IPS-20b (cell line): ENCODE data around the gene EGLN3.
A peak's percentile ranks its signal among the peaks of the same experiment; 100 is the strongest.

ENCODE experiments used
- H3K27ac ChIP-seq: one replicate; pipeline ENCODE4 v1.5.1; 2013; ENCODE audit warnings: low read length
- H3K27me3 ChIP-seq: 2 replicates; pipeline ENCODE4 v1.6.1; 2013; ENCODE audit warnings: mild to moderate bottlenecking, low read length, inconsistent platforms; ENCODE audit not compliant: insufficient read depth
- H3K36me3 ChIP-seq: 2 replicates; pipeline ENCODE4 v1.6.1; 2013; ENCODE audit warnings: low read depth, mild to moderate bottlenecking, inconsistent platforms, low read length, moderate library complexity; ENCODE audit not compliant: insufficient read depth
- H3K4me1 ChIP-seq: 2 replicates; pipeline ENCODE4 v1.6.1; 2013; ENCODE audit warnings: mild to moderate bottlenecking, control low read depth, inconsistent platforms, low read length, moderate library complexity; ENCODE audit not compliant: insufficient read depth
- H3K4me3 ChIP-seq: 2 replicates; pipeline ENCODE4 v1.5.1; 2013; ENCODE audit warnings: mild to moderate bottlenecking, low read length, inconsistent platforms
- H3K9ac ChIP-seq: 2 replicates; pipeline ENCODE4 v1.6.1; 2013; ENCODE audit warnings: low read depth, mild to moderate bottlenecking, inconsistent platforms, low read length, moderate library complexity
- H3K9me3 ChIP-seq: 2 replicates; pipeline ENCODE4 v1.6.1; 2013; ENCODE audit warnings: mild to moderate bottlenecking, low read depth, low read length, inconsistent platforms; ENCODE audit not compliant: insufficient read depth

Gene EGLN3

DNA sequence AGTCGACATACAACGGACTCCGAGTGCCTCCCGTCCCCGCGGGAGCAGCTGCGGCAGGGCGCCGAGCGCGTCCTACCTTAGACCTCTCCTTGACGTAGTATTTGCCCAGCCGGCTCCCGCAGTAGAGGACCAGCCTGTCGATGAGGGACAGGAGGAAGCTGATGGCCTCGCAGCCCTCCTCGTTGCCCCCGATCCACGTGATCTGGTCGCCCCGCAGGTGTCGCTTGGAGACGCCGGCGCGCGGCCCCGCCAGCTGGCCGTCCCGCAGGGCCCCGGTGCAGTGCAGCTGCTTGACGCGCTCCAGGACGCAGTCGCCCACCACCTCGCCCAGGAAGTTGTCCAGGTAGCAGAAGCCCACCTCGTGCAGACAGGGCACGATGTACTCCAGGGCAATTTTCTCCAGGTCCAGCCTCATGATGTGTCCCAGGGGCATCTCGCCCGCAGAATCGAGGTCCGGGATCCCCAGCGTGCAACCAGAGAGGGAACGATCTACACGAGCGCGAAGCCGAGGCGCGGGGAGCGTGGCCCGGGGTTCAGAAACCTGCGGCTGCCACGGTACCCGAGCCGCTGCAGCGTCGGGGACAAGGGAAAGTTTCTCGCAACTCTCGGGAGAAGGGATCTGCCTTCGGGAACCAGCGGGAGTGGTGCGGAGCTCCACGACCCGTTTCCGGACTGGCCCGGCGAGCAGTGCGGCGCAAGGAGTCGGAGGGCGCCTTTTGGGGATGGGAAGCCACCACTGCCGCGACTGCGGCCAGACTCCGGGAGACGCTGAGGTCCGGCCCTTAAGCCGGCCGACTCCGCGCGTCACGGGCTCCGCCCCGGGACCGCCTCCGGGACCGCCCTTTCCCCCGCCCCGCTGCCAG is at the start of gene EGLN3:
TSS of gene EGLN3 (minus strand) at position 755 of the 863 bp plus-strand sequence. CDS start at position 433, 322 bp downstream.
- peaks cover 27% of the 10 kb centered on the region for H3K27me3 ChIP-seq
- H3K36me3 ChIP-seq, result no peaks in the 10 kb centered on the region
- H3K4me3 ChIP-seq, result peak within 1 kb of the TSS; percentile 74
- peak within 1 kb of the TSS; percentile 22 for H3K27ac ChIP-seq
- H3K4me1 ChIP-seq, result peaks cover 11% of the 10 kb centered on the region; the same call in 1 of the 2 replicates
- peak within 1 kb of the TSS; percentile 82 for H3K9ac ChIP-seq
- no peaks in the 10 kb centered on the region; the same call in 1 of the 2 replicates for H3K9me3 ChIP-seq

DNA sequence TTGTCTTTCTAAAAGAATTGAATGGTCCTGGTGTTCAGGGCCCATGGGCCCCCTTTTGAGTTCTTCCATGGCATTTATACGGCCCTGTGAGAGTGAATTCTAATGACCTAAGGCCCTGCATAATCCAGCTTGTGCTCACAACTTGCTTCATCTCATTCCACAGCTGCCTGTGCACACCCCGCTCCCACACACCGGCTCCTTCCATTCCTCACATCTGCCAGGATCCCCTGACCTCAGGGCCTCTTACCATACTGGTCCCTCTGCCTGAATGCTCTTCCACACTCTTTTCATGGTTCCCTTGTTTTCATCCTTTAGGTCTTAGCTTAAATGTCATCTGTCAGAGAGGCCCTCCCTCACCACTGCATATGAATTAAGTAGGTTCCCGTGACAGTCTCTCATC is 49.5 kb upstream of the EGLN3 start:
- Histone ChIP-seq H3K36me3 (no peaks in the 10 kb centered on the region), H3K9me3 (no peaks in the 10 kb centered on the region), H3K27ac (no peak overlapping the region), H3K4me1 (no peaks in the 10 kb centered on the region), H3K4me3 (no peak overlapping the region), H3K9ac (no peak overlapping the region), H3K27me3 (no peaks in the 10 kb centered on the region)

DNA sequence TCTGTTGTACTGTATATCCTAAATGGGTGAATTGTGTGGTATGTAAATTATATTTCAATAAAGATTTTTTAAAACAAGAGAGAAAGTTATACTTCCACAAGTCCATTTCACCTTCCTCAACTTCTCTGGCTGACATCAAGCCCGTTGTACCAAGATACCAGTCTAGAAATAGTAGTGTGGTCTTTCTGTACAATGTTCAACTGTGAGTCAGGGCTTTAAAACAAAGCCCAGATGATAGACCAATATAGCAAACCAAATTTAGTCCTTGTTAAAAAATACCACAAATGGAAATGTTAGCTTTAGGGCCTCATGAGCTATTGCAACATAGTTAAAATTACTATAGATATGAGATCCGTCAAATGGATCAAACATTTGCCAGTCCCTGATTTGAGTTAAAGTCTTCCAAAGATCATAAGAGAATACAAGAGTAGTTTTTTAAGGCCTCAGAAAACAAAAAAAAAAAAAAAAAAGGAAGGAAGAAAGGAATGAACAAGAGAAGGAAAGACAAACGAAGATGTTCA is 49.0 kb upstream of the EGLN3 start:
- Histone ChIP-seq H3K9me3 (no peaks in the 10 kb centered on the region), H3K27ac (no peak overlapping the region), H3K4me3 (no peak overlapping the region), H3K36me3 (no peaks in the 10 kb centered on the region), H3K9ac (no peak overlapping the region), H3K27me3 (no peaks in the 10 kb centered on the region), H3K4me1 (no peaks in the 10 kb centered on the region)

DNA sequence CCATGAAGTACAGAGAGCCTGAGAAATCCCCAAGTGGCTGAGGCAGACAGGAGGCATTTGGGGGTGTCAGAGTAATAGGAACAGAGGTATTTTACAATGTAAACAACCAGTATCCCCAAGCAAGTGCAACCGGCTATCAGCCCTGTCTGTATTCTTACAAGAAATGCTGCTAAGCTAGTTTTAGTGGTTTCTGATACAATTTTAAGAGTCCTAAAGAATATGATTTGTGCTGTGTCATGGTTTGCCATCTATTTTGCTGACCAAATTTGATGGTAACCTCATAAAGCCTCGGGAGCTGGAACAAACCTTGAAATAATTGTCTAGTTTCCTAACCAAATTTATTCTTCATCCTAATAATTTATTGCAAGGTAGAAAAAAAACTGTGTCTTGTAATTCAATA is 46.7 kb upstream of the EGLN3 start:
- H3K4me3 ChIP-seq, result no peak overlapping the region
- H3K4me1 ChIP-seq, result no peaks in the 10 kb centered on the region

GRCh38 chr14:33996462-33996861 is 45.6 kb upstream of the EGLN3 start:
- Histone ChIP-seq H3K27me3 (no peaks in the 10 kb centered on the region), H3K36me3 (no peaks in the 10 kb centered on the region), H3K9ac (no peak overlapping the region), H3K4me3 (no peak overlapping the region), H3K27ac (no peak overlapping the region), H3K9me3 (no peaks in the 10 kb centered on the region), H3K4me1 (no peaks in the 10 kb centered on the region)

More for the DNA sequence above, 46.7 kb upstream of the EGLN3 start:
- Histone ChIP-seq H3K36me3 (no peaks in the 10 kb centered on the region), H3K27ac (no peak overlapping the region), H3K27me3 (no peaks in the 10 kb centered on the region), H3K9me3 (no peaks in the 10 kb centered on the region), H3K9ac (no peak overlapping the region)

- H3K36me3 ChIP-seq, result no peaks in the 10 kb centered on the region
- H3K27me3 ChIP-seq, result no peaks in the 10 kb centered on the region
- H3K9me3 ChIP-seq, result no peaks in the 10 kb centered on the region
- no peak overlapping the region for H3K9ac ChIP-seq
- H3K4me1 ChIP-seq, result no peaks in the 10 kb centered on the region
- no peak overlapping the region for H3K4me3 ChIP-seq
- H3K27ac ChIP-seq, result no peak overlapping the region
Observed at GRCh38 chr14:33993246-33993645, 42.4 kb upstream of the EGLN3 start.

GRCh38 chr14:33992274-33993007 is 41.6 kb upstream of the EGLN3 start:
- no peak overlapping the region for H3K9ac ChIP-seq
- no peak overlapping the region for H3K4me3 ChIP-seq
- no peaks in the 10 kb centered on the region for H3K9me3 ChIP-seq
- no peak overlapping the region for H3K27ac ChIP-seq
- H3K4me1 ChIP-seq, result no peaks in the 10 kb centered on the region
- H3K36me3 ChIP-seq, result no peaks in the 10 kb centered on the region
- H3K27me3 ChIP-seq, result no peaks in the 10 kb centered on the region

- no peaks in the 10 kb centered on the region for H3K4me1 ChIP-seq
- no peak overlapping the region for H3K27ac ChIP-seq
- H3K27me3 ChIP-seq, result no peaks in the 10 kb centered on the region
- H3K36me3 ChIP-seq, result no peaks in the 10 kb centered on the region
- H3K4me3 ChIP-seq, result no peak overlapping the region
- H3K9me3 ChIP-seq, result 0 out of 2 replicates have a peak, but pooled peaks cover under 1% of the 10 kb centered on the region
- no peak overlapping the region for H3K9ac ChIP-seq
Observed at GRCh38 chr14:33990790-33991189, 39.9 kb upstream of the EGLN3 start.

- no peaks in the 10 kb centered on the region for H3K36me3 ChIP-seq
- H3K9ac ChIP-seq, result no peak overlapping the region
- no peaks in the 10 kb centered on the region for H3K27me3 ChIP-seq
- H3K4me3 ChIP-seq, result no peak overlapping the region
- H3K27ac ChIP-seq, result no peak overlapping the region
- no peaks in the 10 kb centered on the region for H3K4me1 ChIP-seq
- peaks cover 11% of the 10 kb centered on the region for H3K9me3 ChIP-seq
Observed at GRCh38 chr14:33987565-33988080, 36.7 kb upstream of the EGLN3 start.

DNA sequence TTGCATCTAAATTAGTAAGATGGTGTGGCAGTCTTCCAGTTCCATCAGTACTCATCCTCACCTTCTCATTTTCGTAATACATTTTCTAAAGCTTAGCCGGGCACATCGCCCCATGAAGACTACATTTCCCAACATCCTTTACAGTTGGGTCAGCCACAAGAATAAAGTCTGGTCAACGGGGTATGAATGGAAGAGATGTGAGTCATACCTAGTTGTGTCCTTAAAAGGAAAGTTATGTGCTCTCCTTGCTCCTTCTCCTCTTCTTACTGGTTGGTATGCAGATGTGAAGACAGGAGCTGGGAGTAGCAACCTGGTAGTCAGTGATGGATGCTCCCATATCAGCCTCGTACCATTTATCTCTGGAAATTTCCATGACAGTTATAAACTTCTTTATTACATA is 35.9 kb upstream of the EGLN3 start:
- Histone ChIP-seq H3K36me3 (no peaks in the 10 kb centered on the region), H3K4me3 (no peak overlapping the region), H3K9me3 (peaks cover 11% of the 10 kb centered on the region), H3K27ac (no peak overlapping the region), H3K4me1 (no peaks in the 10 kb centered on the region), H3K27me3 (no peaks in the 10 kb centered on the region), H3K9ac (no peak overlapping the region)

- Histone ChIP-seq H3K27me3 (no peaks in the 10 kb centered on the region), H3K27ac (no peak overlapping the region), H3K4me3 (no peak overlapping the region), H3K36me3 (no peaks in the 10 kb centered on the region), H3K9ac (no peak overlapping the region), H3K9me3 (peaks cover 11% of the 10 kb centered on the region), H3K4me1 (no peaks in the 10 kb centered on the region)
Observed at GRCh38 chr14:33985242-33985641, 34.4 kb upstream of the EGLN3 start.
